Measurements from ENCODE around the gene IPO13.

The IPO13 gene

DNA sequence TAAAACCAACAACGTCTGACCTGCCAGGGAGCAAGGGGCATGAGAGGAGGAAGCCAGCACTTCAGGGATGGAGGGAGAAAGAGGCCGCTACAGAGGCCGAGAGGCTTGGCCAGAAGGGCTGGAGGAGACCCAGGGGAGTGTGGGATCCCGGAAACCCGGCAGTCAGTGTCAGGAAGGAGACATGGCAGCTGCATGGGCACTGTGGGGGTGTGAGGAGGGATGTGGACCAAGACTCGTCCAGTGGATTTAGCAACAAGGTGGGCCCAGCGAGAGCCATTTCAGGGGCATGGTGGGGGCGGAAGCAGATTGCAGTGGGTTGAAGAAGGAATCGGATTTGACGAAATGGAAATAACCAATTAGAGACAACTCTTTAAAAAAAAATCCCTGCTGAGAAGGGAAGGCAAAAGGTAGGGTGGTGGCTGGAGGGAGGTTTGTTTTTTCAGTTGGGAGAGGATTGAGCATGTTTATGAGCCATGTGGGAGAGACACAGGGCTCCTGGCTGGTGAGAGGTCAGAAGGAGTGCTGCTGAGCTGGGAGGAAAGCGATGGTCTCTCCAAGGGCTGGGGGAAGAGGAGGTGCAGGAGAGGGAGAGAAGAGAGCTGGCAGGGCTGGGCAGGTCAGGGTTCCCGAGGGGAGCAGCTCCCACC is 36.6 kb downstream of the IPO13 start:
- Histone ChIP-seq H3K4me1 (ENCODE audit: insufficient read depth, low read length, poor library complexity, severe bottlenecking) (peaks cover 19% of the 10 kb centered on the region), H4K20me1 (ENCODE audit: insufficient read depth, low read length, poor library complexity, severe bottlenecking) (peaks cover 4% of the 10 kb centered on the region), H2AFZ (ENCODE audit: low read length) (no peak overlapping the region)

DNA sequence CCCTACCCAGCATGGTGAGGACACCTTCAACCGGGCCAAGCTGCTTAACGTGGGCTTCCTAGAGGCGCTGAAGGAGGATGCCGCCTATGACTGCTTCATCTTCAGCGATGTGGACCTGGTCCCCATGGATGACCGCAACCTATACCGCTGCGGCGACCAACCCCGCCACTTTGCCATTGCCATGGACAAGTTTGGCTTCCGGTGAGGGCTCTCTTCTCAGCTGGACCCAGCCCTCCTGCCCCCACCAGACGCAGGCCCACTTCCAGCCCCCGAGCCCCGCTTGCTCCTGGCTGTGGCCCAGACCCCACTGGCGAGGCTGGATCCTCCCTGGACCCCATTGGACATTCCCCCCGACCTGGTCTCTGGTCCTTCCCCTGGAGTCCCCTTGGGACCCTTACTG is 38.1 kb downstream of the IPO13 start:
- no peaks in the 10 kb centered on the region; the same call in 1 of the 2 replicates for H3K36me3 ChIP-seq (ENCODE audit: insufficient read depth, low read length)
- H3K9me3 ChIP-seq (ENCODE audit: insufficient read depth, low read depth, low read length) = no peaks in the 10 kb centered on the region
- H3K4me1 ChIP-seq (ENCODE audit: insufficient read depth, low read length, poor library complexity, severe bottlenecking) = peaks cover 9% of the 10 kb centered on the region
- H3K9me2 ChIP-seq (replicated peaks; ENCODE audit: low read depth, low read length) = no peaks in the 10 kb centered on the region
- peaks cover 5% of the 10 kb centered on the region; the same call in 1 of the 2 replicates for H3K79me2 ChIP-seq (ENCODE audit: insufficient read depth, low read length)
- no peaks in the 10 kb centered on the region for H4K20me1 ChIP-seq (ENCODE audit: insufficient read depth, low read length, poor library complexity, severe bottlenecking)
- no peak for TF ChIP-seq EZH2phosphoT487 (IDR thresholded peaks at IDR 0.05; ENCODE audit: borderline replicate concordance)
- TF ChIP-seq, protein P1, sequence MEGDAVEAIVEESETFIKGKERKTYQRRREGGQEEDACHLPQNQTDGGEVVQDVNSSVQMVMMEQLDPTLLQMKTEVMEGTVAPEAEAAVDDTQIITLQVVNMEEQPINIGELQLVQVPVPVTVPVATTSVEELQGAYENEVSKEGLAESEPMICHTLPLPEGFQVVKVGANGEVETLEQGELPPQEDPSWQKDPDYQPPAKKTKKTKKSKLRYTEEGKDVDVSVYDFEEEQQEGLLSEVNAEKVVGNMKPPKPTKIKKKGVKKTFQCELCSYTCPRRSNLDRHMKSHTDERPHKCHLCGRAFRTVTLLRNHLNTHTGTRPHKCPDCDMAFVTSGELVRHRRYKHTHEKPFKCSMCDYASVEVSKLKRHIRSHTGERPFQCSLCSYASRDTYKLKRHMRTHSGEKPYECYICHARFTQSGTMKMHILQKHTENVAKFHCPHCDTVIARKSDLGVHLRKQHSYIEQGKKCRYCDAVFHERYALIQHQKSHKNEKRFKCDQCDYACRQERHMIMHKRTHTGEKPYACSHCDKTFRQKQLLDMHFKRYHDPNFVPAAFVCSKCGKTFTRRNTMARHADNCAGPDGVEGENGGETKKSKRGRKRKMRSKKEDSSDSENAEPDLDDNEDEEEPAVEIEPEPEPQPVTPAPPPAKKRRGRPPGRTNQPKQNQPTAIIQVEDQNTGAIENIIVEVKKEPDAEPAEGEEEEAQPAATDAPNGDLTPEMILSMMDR (conservative IDR thresholded peaks at IDR 0.05; ENCODE audit: low read length) = no peak
- H2AFZ ChIP-seq (ENCODE audit: low read length) = no peak overlapping the region
- H3K27me3 ChIP-seq (ENCODE audit: insufficient read depth, low read length, poor library complexity, severe bottlenecking) = no peaks in the 10 kb centered on the region
- no peak overlapping the region for H3K4me2 ChIP-seq (ENCODE audit: low read depth, low read length, poor library complexity, severe bottlenecking)
- H3K9ac ChIP-seq (ENCODE audit: low read depth, low read length, poor library complexity, severe bottlenecking) = no peak overlapping the region
- no peaks in the 10 kb centered on the region for H3F3A ChIP-seq (ENCODE audit: low read depth)
- H3K4me3 ChIP-seq (ENCODE audit: low read length, poor library complexity, severe bottlenecking) = no peak overlapping the region

More for the DNA sequence above, 36.6 kb downstream of the IPO13 start:
- Histone ChIP-seq H3K9me2 (replicated peaks; ENCODE audit: low read depth, low read length) (no peaks in the 10 kb centered on the region), H3K4me3 (ENCODE audit: low read length, poor library complexity, severe bottlenecking) (no peak overlapping the region), H3K9me3 (ENCODE audit: insufficient read depth, low read depth, low read length) (no peaks in the 10 kb centered on the region), H3K36me3 (ENCODE audit: insufficient read depth, low read length) (no peaks in the 10 kb centered on the region; the same call in 1 of the 2 replicates), H3K4me2 (ENCODE audit: low read depth, low read length, poor library complexity, severe bottlenecking) (no peak overlapping the region), H3K27me3 (ENCODE audit: insufficient read depth, low read length, poor library complexity, severe bottlenecking) (no peaks in the 10 kb centered on the region), H3F3A (ENCODE audit: low read depth) (no peaks in the 10 kb centered on the region), H3K9ac (ENCODE audit: low read depth, low read length, poor library complexity, severe bottlenecking) (no peak overlapping the region), H3K79me2 (ENCODE audit: insufficient read depth, low read length) (peaks cover 11% of the 10 kb centered on the region; the same call in 1 of the 2 replicates)
- TF ChIP-seq, protein P1 (conservative IDR thresholded peaks at IDR 0.05; ENCODE audit: low read length) = no peak
- TF ChIP-seq EZH2phosphoT487 (IDR thresholded peaks at IDR 0.05; ENCODE audit: borderline replicate concordance) = no peak

DNA sequence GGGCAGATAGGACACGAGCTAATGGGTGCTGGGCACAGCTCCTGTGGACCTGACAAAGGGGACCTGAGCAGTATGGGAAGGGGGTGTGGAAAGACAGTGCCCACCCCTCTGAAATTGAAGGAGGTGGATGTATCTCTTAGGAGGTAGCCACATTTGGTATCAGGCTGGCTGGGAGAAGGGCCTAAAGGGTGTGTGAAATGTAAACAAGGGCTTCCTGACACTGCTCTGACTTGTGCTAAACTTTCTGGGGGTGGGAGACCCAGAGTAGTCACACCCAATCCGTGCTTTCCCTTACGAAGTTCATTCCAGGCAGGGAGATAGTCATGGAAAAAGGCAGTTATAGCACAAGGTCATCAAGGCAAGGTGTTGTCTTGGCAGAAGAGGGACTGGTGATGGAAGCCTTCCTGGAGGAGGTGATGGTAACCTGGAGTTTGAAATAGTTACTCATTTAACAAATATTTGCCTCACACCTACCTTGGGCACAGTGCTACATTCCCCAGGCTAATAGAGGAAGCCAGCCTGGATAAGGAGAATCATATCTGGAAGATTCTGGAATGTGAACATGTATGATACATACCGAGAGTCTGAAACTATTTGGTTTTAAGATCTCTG is 39.3 kb downstream of the IPO13 start:
- Histone ChIP-seq H3K9me2 (replicated peaks; ENCODE audit: low read depth, low read length) (no peaks in the 10 kb centered on the region), H3K9ac (ENCODE audit: low read depth, low read length, poor library complexity, severe bottlenecking) (no peak overlapping the region), H3K27me3 (ENCODE audit: insufficient read depth, low read length, poor library complexity, severe bottlenecking) (no peaks in the 10 kb centered on the region), H3K4me3 (ENCODE audit: low read length, poor library complexity, severe bottlenecking) (no peak overlapping the region), H3F3A (ENCODE audit: low read depth) (no peaks in the 10 kb centered on the region), H3K36me3 (ENCODE audit: insufficient read depth, low read length) (no peaks in the 10 kb centered on the region; the same call in 1 of the 2 replicates), H2AFZ (ENCODE audit: low read length) (no peak overlapping the region), H3K79me2 (ENCODE audit: insufficient read depth, low read length) (peaks cover 5% of the 10 kb centered on the region; the same call in 1 of the 2 replicates), H4K20me1 (ENCODE audit: insufficient read depth, low read length, poor library complexity, severe bottlenecking) (no peaks in the 10 kb centered on the region), H3K4me1 (ENCODE audit: insufficient read depth, low read length, poor library complexity, severe bottlenecking) (no peaks in the 10 kb centered on the region), H3K4me2 (ENCODE audit: low read depth, low read length, poor library complexity, severe bottlenecking) (no peak overlapping the region), H3K9me3 (ENCODE audit: insufficient read depth, low read depth, low read length) (no peaks in the 10 kb centered on the region)
- TF ChIP-seq, protein P1 (conservative IDR thresholded peaks at IDR 0.05; ENCODE audit: low read length) = no peak
- TF ChIP-seq EZH2phosphoT487 (IDR thresholded peaks at IDR 0.05; ENCODE audit: borderline replicate concordance) = no peak
